T-helper 17 cell (primary cell): ENCODE measurements around the gene NCDN. TPM values are rescaled to one million over a fixed set of nuclear protein-coding genes. Genes with fewer than 3 reads are reported as not detected.
A peak's percentile ranks its signal among the peaks of the same experiment; 100 is the strongest.
"Not testable (repeated sequence)": the region's sequence is repeated elsewhere in the genome, so short reads cannot be mapped to it uniquely, and the experiment has no call there.

ENCODE experiments used
- ATAC-seq: fragments of 150-1000 bp; cut with Tn5 transposase; 2 replicates; pipeline ENCODE4 v1.10.0; 2021; ENCODE audit warnings: mild to moderate bottlenecking, moderate library complexity
- DNase-seq, 3 donors: peaks; one replicate each; pipeline versions ENCODE4 v3.0.0 to v3.0.0-alpha.2; 2020 to 2021
- H3K9me3 ChIP-seq: one replicate; pipeline ENCODE4 v1.7.0; 2013; ENCODE audit warnings: low read length, mild to moderate bottlenecking; ENCODE audit not compliant: control insufficient read depth, poor library complexity, severe bottlenecking
- H3K27ac Mint-ChIP-seq: one replicate; pipeline ENCODE4 v1.8.0; 2022; ENCODE audit warnings: mild to moderate bottlenecking, moderate library complexity, mixed read lengths
- H3K27me3 Mint-ChIP-seq: one replicate; pipeline ENCODE4 v1.8.0; 2022; ENCODE audit warnings: mixed read lengths
- H3K36me3 Mint-ChIP-seq: one replicate; pipeline ENCODE4 v1.8.0; 2022; ENCODE audit warnings: low read depth, mixed read lengths
- H3K4me1 Mint-ChIP-seq: one replicate; pipeline ENCODE4 v1.8.0; 2022; ENCODE audit warnings: mild to moderate bottlenecking, mixed read lengths
- H3K4me3 Mint-ChIP-seq: one replicate; pipeline ENCODE4 v1.8.0; 2022; ENCODE audit warnings: mild to moderate bottlenecking, moderate library complexity, mixed read lengths
- total RNA-seq, 4 donors: library from RNA in 2 of 4; stranded (reverse) in 2 of 4; gene quantifications; one replicate each; pipeline ENCODE4 v1.2.3 and lab custom pipeline; 2022 to 2026

NCDN gene
- total RNA-seq, 2 donors from 2014 or later: 23.8 to 26.2 TPM

DNA sequence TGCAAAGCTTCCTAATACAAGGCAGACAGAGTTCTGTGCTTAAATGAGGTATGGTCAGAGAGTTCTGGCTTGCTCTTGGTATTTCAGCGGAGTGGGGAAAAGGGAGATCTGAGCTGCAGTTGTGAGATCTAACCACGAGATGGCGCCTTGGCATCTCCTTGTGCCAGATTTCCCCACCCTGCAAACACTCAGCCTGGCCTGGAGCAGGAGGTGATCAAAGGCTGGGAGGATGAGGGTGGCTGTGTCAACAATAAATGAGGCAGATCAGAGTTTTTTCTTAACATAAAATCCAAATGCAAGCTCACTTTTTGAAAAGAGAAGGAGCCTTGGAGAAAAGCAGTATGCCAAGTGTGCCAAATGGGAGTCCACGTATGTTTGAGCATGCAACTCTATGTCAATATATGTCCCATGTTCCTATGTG lies 11.4 kb downstream of the NCDN start:
- Mint-ChIP-seq H3K36me3 (no peaks in the 10 kb centered on the region), H3K27me3 (no peaks in the 10 kb centered on the region), H3K4me3 (peak overlapping the region; percentile 49), H3K27ac (no peak overlapping the region), H3K4me1 (peaks cover 16% of the 10 kb centered on the region)
- DNase-seq: peak; percentile 33 to 50 (median 36)
- H3K9me3 ChIP-seq: no peaks in the 10 kb centered on the region
- peak; percentile 67 for ATAC-seq

DNA sequence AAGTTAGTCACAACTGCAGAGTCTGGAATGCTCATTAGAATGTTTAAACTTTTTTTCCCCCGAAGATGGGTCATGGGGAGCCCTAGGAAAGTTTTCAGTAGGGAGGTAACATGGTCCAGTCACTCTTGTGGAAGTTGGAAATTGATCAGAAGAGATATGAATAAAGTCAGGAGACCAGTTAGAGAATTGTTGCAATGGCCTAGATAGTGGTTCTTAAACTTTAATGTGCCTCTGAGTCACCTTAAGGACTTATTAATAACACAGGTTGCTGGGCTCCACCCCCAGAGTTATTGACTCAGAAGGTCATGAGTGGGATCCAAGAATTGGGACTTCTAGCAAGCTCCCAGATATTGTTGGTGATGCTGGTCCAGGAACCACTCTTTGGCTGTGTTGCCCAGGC lies 12.3 kb downstream of the NCDN start:
- H3K9me3 ChIP-seq: no peaks in the 10 kb centered on the region
- Mint-ChIP-seq H3K27ac (no peak overlapping the region), H3K4me3 (no peak overlapping the region), H3K4me1 (peaks cover 8% of the 10 kb centered on the region), H3K36me3 (no peaks in the 10 kb centered on the region), H3K27me3 (no peaks in the 10 kb centered on the region)
- no peak for ATAC-seq
- no peak for DNase-seq

DNA sequence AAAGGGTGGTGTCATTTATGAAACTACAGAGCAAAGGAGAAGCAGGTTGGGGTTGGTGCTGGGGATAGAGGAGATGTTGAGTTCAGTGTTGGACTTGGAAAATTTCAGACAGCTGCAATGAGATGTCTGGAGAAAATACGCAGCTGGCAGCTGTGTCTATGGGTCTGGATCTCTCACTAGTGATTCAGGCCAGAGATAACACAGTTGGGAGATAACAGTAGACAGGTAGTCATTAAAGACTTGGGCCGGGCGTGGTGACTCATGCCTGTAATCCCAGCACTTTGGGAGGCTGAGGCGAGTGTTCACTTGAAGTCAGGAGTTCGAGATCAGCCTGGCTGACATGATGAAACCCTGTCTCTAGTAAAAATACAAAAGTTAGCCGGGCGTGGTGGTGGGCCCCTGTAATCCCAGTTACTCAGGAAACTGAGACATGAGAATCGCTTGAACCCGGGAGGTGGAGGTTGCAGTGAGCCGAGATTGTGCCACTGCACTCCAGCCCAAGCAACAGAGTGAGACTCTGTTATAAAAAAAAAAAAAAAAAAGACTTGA lies 13.1 kb downstream of the NCDN start:
- Mint-ChIP-seq H3K27me3 (no peaks in the 10 kb centered on the region), H3K27ac (peak overlapping the region; percentile 6), H3K4me3 (no peak overlapping the region), H3K36me3 (peaks cover 3% of the 10 kb centered on the region), H3K4me1 (peaks cover 12% of the 10 kb centered on the region)
- ATAC-seq (no peak), DNase-seq (no peak)
- H3K9me3 ChIP-seq: no peaks in the 10 kb centered on the region

DNA sequence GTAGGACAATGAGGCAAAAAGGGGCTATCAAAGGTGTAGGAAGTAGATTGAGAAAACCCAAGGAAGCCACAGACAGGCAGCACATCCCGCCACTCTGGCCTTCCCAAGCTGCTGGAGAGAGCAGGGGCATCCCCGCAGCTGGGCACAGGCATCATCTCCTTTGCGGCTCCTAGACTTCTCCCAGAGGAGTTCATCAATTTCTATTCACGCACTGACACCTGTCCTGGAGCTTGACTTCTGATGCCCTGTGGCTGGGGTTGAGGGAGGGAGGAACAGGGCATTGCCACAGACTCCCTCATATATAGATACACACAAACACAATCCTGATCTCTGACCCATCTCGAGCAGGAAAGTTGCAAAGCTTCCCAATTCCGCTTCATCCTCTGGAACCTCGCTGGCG lies 13.7 kb downstream of the NCDN start:
- Mint-ChIP-seq H3K27ac (peak overlapping the region; percentile 6), H3K4me3 (no peak overlapping the region), H3K4me1 (peaks cover 16% of the 10 kb centered on the region), H3K36me3 (peaks cover 3% of the 10 kb centered on the region), H3K27me3 (no peaks in the 10 kb centered on the region)
- DNase-seq: no peak
- no peak for ATAC-seq
- H3K9me3 ChIP-seq: no peaks in the 10 kb centered on the region

- Mint-ChIP-seq H3K27me3 (no peaks in the 10 kb centered on the region), H3K27ac (peak overlapping the region; percentile 2), H3K36me3 (peaks cover 3% of the 10 kb centered on the region), H3K4me1 (peaks cover 19% of the 10 kb centered on the region), H3K4me3 (no peak overlapping the region)
- H3K9me3 ChIP-seq: no peaks in the 10 kb centered on the region
- DNase-seq (no peak), ATAC-seq (no peak)
These were observed 14.7 kb downstream of the NCDN start for GRCh38 chr1:35572296-35572695.

DNA sequence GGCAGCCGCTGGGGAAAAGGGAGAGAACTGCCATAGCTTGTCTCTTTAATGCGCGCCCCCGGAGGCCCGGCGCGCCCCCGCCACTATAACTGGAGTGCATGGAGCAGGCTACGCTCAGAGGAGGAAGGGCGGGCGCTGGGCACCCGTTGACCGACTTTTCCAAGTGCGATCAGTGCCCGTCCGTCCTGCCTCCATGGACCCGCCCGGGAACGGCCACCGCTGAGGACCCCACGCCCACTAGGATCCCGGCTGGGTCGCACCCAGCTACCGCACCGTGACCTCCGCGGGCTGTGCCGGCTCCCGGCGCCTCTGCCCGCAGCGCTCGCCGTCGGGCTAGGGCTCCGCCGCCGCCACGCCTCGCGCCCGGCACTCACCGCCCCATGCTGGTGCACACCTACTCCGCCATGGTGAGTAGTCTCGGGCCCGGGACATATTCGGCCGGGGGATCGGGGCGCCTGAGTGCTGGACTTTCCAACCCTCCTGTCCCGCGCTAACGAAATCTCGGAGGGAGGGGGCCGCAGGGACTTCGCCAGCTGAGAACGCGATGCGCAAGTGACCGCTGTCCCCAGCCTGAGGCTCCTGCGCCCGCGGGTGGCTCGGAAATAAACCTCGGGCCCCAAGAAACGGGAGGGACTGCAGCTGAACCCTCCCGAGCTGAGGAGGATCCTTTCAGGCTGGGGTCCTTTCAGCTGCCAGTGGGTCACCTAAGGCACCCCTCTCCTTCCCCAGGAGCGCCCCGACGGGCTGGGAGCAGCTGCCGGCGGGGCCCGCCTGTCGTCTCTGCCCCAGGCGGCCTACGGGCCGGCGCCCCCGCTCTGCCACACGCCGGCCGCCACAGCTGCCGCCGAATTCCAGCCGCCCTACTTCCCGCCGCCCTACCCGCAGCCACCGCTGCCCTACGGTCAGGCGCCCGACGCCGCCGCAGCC lies 15.9 kb downstream of the NCDN start, which contains the start of gene TFAP2E:
TFAP2E (plus strand) TSS at position 117 of the 927 bp plus-strand sequence; CDS start at position 381, 264 bp downstream.
- Mint-ChIP-seq H3K36me3 (peaks cover 3% of the 10 kb centered on the region), H3K4me1 (peaks cover 24% of the 10 kb centered on the region), H3K4me3 (peak within 1 kb of the TSS; percentile 21), H3K27me3 (no peaks in the 10 kb centered on the region), H3K27ac (peak within 1 kb of the TSS; percentile 2)
- no peaks in the 10 kb centered on the region for H3K9me3 ChIP-seq
- ATAC-seq: no peak
- DNase-seq: no peak

DNA sequence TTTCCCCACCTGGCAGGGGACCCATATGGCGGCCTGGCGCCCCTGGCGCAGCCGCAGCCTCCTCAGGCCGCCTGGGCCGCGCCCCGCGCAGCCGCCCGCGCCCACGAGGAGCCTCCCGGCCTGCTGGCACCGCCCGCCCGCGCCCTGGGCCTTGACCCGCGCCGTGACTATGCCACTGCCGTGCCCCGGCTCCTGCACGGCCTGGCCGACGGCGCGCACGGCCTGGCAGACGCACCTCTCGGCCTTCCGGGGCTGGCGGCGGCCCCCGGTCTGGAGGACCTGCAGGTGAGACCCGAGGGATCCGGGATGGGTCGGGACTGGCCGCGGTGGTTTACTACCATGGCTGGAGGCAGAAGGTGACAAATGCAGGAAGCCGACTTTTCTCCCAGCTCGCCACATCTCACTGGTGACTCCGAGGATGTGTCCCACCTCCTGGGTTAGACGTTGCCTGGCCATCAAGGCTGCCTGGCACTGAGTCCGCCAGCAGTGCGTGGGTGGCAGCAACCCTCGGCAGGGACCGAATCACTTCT lies 16.6 kb downstream of the NCDN start:
- no peak for DNase-seq
- Mint-ChIP-seq H3K27me3 (no peaks in the 10 kb centered on the region), H3K4me3 (no peak overlapping the region), H3K4me1 (peaks cover 18% of the 10 kb centered on the region), H3K36me3 (peaks cover 3% of the 10 kb centered on the region), H3K27ac (no peak overlapping the region)
- ATAC-seq: no peak
- no peaks in the 10 kb centered on the region for H3K9me3 ChIP-seq

DNA sequence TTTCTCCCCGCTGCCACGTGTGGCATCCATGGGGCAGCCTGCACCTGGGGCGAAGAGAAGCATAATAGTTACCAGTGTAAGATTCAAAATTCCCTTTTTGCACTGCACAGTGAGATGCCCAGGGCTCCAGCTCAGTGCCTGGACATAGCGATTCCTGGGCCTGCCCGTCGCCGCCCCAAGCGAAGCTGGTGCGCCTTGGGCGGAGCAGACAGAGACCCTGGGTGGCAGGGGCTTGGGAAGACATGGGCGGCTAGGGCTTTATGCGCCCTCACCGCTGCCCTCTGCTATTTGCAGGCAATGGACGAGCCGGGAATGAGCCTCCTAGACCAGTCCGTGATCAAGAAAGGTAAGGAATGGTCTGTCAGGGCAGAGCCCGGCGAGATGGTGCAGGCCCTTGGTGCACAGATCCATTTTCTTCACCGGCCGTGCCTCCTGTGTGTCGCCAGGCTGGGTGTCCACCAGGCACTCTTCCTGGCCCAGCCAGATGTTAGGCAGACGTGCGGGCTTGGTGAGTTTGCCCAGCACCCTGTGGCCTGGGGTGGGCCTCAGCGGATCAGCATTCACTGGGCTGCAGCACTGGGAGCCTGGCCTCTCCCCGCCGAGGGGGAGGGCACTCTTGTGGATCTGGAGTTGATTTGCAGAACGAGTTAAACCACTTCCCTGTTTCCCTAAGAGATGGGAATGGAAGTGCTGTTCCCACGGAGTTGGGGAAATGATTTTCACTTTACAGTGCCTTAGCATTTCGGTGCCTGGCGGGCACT lies 17.2 kb downstream of the NCDN start:
- peaks cover 18% of the 10 kb centered on the region for H3K4me1 Mint-ChIP-seq
- ATAC-seq: no peak
- no peak overlapping the region for H3K4me3 Mint-ChIP-seq
- H3K27me3 Mint-ChIP-seq: no peaks in the 10 kb centered on the region
- no peaks in the 10 kb centered on the region for H3K9me3 ChIP-seq
- no peak overlapping the region for H3K27ac Mint-ChIP-seq
- no peak for DNase-seq
- peaks cover 3% of the 10 kb centered on the region for H3K36me3 Mint-ChIP-seq

DNA sequence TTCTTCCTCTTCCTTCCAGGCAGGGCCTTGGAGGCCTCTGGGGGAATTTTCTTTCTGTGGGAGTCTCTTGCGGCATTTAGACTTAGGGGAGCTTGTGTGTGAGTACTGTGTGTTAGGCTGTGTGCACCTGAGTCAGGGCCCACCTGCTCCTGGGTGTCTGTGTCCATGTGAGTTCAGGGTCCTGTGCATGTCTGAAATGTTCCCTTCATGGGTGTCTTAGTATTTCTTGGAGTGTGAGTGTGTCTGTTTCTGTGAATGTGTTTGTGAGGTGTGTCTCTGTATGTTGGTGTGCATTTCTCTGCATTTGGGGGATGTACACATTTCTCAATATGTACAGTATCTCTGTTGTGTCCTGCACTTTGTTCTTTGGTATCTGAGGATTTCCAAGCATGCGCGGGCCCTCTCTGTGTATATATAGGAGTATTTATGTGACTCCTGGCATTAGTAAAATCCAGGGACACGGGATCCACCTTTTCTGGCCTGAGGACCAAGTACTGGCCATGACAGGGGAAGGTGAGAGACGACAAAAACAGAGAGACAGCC lies 17.9 kb downstream of the NCDN start:
- ATAC-seq: no peak
- H3K27me3 Mint-ChIP-seq: no peaks in the 10 kb centered on the region
- H3K4me3 Mint-ChIP-seq: peak overlapping the region; percentile 80
- no peak for DNase-seq
- H3K4me1 Mint-ChIP-seq: peaks cover 18% of the 10 kb centered on the region
- H3K9me3 ChIP-seq: no peaks in the 10 kb centered on the region
- H3K36me3 Mint-ChIP-seq: peaks cover 3% of the 10 kb centered on the region
- peak overlapping the region; percentile 19 for H3K27ac Mint-ChIP-seq

DNA sequence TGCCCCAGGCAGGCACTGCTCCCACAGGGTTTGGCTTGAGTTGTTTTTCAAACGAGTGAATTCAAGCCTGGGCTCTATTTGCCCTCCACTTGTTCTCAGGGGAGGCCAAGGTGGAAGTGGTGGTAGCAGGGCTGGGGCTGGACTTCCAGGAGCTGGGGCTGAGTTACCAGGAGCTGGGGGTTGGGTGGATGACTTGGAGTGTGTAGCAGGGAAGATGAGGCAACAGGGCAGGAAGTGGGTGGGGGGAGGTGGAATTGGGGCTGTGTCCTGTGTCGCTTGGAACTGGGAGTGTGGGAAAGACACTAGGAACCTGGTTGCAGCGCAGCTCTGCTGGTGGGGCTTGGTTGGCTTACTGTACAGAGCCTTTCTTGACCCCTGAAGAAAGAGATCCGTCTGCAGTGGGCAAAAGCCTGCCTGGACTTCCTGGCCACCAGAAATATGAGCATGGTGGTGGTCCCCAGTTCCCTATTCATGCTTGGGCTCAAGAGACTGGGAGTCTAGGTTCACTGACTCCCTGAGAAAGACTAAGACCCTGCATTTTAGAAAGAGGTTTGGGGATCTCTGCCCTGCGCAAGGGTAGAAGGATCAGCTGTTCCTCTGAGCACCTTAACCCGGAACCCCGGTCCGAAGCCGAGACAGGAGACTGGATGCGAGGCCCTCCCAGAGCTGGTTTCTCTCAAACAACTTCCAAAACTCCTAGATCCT lies 18.6 kb downstream of the NCDN start:
- H3K27me3 Mint-ChIP-seq: no peaks in the 10 kb centered on the region
- peak overlapping the region; percentile 19 for H3K27ac Mint-ChIP-seq

GRCh38 chr1:35576766-35577070 lies 19.1 kb downstream of the NCDN start:
- H3K36me3 Mint-ChIP-seq, ATAC-seq, H3K9me3 ChIP-seq, H3K27ac Mint-ChIP-seq, DNase-seq, H3K27me3 Mint-ChIP-seq: not testable (repeated sequence)
- Mint-ChIP-seq H3K4me1 (peaks cover 18% of the 10 kb centered on the region), H3K4me3 (peak overlapping the region; percentile 95)

More for the DNA sequence above, 18.6 kb downstream of the NCDN start:
- H3K9me3 ChIP-seq: no peaks in the 10 kb centered on the region
- Mint-ChIP-seq H3K36me3 (peaks cover 3% of the 10 kb centered on the region), H3K4me3 (peak overlapping the region; percentile 95), H3K4me1 (peaks cover 18% of the 10 kb centered on the region)
- no peak for ATAC-seq
- DNase-seq: no peak
